Measurements from ENCODE around the gene PDGFA.

PDGFA gene

DNA sequence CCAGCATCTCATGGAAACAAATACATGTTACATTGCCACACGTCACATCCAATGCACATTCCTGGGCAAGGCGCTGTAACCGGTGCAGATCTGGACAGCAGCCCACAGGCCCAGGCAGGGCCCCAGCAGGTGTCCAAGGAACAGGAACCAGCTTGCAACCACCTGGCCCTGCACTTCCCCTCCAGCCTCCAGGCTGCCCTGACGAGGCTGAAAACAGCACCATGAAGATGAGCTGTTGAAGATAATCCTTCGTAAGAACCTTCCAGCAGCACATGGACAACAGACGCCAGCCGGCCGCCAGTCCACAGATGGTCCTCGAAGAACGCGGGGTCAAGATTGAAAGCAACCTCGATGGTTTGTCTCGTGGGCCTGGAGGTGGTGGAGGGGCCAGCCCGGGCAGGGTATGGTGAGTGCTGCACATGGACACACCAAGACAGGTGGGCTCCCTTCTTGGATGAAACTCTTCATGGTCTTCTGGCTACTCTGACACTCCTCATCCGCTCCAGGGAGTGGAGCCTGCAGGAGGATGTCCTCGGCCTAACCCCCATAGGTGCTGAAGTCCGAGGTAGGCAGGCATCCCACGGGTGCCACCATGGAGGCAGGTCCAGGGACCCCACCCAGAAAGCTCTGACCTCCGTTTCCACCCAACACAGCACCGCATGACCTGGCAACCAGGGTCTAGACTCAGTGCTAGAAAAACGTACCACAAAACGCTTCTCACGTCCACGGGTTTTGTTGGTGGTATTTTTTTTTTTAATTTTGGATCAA is 22.9 kb downstream of the PDGFA start:
- peak; percentile 97 for DNase-seq (ENCODE audit: low read depth)
- H3K4me3 ChIP-seq (ENCODE audit: low read length): no peak overlapping the region
- TF ChIP-seq, protein P1, sequence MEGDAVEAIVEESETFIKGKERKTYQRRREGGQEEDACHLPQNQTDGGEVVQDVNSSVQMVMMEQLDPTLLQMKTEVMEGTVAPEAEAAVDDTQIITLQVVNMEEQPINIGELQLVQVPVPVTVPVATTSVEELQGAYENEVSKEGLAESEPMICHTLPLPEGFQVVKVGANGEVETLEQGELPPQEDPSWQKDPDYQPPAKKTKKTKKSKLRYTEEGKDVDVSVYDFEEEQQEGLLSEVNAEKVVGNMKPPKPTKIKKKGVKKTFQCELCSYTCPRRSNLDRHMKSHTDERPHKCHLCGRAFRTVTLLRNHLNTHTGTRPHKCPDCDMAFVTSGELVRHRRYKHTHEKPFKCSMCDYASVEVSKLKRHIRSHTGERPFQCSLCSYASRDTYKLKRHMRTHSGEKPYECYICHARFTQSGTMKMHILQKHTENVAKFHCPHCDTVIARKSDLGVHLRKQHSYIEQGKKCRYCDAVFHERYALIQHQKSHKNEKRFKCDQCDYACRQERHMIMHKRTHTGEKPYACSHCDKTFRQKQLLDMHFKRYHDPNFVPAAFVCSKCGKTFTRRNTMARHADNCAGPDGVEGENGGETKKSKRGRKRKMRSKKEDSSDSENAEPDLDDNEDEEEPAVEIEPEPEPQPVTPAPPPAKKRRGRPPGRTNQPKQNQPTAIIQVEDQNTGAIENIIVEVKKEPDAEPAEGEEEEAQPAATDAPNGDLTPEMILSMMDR (IDR thresholded peaks at IDR 0.05; ENCODE audit: insufficient read depth, low read depth, low read length, missing control alignments): peak; percentile 25

DNA sequence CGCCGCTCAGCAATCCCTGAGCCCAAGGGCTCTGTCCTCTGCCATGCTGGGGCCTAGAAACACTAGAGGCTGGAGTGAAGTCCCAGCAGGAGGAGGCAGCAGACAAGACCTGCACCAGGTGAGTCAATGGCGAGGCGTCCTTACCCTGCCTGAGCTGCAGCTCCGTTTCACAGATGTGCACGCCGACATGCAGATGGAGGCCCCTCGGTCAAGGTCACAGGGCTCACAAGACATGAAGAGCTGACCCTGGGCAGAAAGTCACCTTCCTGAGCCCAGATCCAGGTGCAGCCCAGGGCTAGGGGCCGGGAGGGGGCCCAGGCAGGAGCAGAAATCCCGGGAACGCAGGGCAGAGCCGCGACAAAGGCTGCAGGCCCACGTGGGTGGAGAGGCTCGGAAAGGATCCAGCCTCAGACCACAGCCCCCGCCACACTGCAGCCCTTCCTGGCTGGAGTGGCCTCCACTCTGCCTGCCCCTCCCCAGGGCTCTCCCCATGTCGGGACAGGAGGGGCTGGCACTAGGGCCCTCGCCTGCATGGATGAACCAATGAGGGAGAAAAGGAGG is 23.8 kb downstream of the PDGFA start:
- peak; percentile 34 for DNase-seq (ENCODE audit: low read depth)
- no peak overlapping the region for H3K4me3 ChIP-seq (ENCODE audit: low read length)
- TF ChIP-seq, protein P1 (IDR thresholded peaks at IDR 0.05; ENCODE audit: insufficient read depth, low read depth, low read length, missing control alignments): no peak

DNA sequence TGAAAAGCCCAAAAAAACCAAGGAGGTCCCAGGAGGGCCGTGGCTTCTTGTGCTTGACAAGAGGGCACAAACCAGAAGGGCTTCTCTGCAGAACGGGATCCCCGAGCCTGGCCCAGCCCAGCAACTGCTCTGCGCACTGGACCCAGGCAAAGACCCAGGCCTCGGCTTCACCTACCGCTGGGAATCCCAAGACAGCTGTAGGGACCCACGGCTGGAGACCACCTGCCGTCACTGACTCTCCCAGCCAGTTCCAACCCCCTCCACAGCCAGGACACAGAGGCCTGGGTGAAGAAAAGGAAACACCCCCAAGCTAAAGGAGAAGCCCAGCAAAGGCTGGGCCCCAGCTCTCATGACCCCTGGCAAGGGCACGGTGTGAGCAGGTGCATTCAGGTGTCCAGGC is 24.3 kb downstream of the PDGFA start:
- no peak overlapping the region for H3K4me3 ChIP-seq (ENCODE audit: low read length)
- no peak for DNase-seq (ENCODE audit: low read depth)
- TF ChIP-seq, protein P1 (IDR thresholded peaks at IDR 0.05; ENCODE audit: insufficient read depth, low read depth, low read length, missing control alignments): no peak

DNA sequence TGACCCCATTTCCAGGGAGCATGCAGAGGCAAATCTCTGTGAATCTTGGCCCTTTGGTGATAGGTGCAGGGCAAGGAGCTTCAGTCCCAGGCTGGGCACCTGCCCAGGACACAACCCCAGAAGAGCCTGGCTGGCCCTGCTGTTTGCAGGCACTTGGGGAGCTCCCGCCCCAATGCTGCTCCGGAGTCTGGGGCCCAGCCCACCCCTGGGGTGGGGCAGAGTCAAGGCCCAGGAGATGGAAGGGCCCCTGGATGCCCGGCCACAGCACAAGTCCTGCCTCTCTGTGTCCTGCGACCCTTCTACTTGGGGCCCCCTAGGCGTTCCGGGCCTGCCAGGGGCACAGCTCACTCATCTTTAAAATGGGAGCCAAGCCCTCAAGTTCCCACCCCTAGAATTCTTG is 24.7 kb downstream of the PDGFA start:
- DNase-seq (ENCODE audit: low read depth): no peak
- no peak overlapping the region for H3K4me3 ChIP-seq (ENCODE audit: low read length)
- TF ChIP-seq, protein P1 (IDR thresholded peaks at IDR 0.05; ENCODE audit: insufficient read depth, low read depth, low read length, missing control alignments): no peak

DNA sequence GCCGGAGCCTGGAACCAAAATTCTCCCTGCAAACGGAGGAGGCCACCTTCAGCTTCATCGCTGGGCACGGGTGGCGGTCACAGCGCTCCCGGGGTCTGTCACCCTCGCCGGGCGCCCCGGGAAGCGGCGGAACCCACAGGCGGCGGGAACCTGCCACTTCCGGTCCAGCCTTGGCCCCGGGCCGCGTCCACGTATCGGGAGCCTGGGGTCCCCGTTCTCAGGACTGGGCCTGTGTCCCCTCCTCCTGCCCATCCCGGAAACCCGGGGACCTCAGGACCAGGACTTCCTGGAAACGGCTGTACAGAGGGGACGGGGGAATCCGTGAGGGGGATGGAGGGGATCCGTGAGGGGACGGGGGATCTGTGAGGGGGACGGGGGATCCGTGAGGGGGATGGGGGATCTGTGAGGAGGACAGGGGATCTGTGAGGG is 25.4 kb downstream of the PDGFA start:
- peak; percentile 18 for DNase-seq (ENCODE audit: low read depth)
- TF ChIP-seq, protein P1 (IDR thresholded peaks at IDR 0.05; ENCODE audit: insufficient read depth, low read depth, low read length, missing control alignments): no peak
- no peak overlapping the region for H3K4me3 ChIP-seq (ENCODE audit: low read length)

DNA sequence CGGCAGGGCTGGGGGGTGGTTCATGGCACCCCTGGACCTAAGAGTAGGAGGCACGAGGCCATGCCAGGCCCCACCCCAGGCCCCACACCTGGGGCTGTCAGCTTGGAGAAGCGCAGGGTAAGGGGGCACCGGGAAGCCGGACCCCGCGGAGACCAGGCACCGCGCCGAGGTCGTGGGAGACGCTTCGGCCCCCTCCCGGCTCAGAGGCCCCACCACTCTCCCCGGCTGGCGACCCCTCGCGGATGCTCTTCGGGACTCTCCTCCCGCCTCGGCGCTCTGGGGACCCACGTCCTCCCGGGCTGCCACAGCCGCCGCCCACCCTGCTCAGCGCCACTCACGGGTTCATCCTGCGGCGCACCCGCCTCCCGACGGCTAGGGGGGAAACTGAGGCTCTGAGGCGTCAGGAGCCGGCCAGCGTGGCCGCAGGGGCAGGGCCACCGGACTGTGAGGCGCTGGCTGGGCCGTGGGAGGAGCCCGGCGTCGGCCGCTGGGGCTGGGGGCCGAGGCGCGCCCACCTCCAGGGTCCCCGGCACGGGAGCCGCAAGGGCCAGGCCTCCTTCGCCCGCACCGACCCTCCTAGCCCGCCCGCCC is 25.9 kb downstream of the PDGFA start:
- H3K4me3 ChIP-seq (ENCODE audit: low read length): no peak overlapping the region
- TF ChIP-seq, protein P1 (IDR thresholded peaks at IDR 0.05; ENCODE audit: insufficient read depth, low read depth, low read length, missing control alignments): no peak
- no peak for DNase-seq (ENCODE audit: low read depth)
